ENCODE data around the gene UMAD1. TPM values are rescaled to one million over a fixed set of nuclear protein-coding genes. Genes with fewer than 3 reads are reported as not detected.
"Not testable (repeated sequence)": the region's sequence is repeated elsewhere in the genome, so short reads cannot be mapped to it uniquely, and the experiment has no call there.

The UMAD1 gene
- total RNA-seq, 2 donors from 2014 or later, result 12.9 to 23.9 TPM

- no peaks in the 10 kb centered on the region for H3K27me3 ChIP-seq (replicated peaks; ENCODE audit: insufficient read depth)
- DNase-seq (ENCODE audit: low spot score) (no peak), ATAC-seq (ENCODE audit: insufficient number of reproducible peaks, low FRiP score, low read depth) (no peak)
- H3K9me3 ChIP-seq, result no peaks in the 10 kb centered on the region
- no peaks in the 10 kb centered on the region for H3K36me3 ChIP-seq
- H3K27ac ChIP-seq, result no peak overlapping the region
- no peak overlapping the region for H3K4me3 ChIP-seq
- TF ChIP-seq CTCF (IDR thresholded peaks at IDR 0.05), result no peak
- no peaks in the 10 kb centered on the region for H3K4me1 ChIP-seq (ENCODE audit: control insufficient read depth in 1 of 2, low read depth in 2 of 2)
Measured at GRCh38 chr7:7820409-7820808, 179.9 kb downstream of the UMAD1 start.

GRCh38 chr7:7820939-7821338 is 180.4 kb downstream of the UMAD1 start:
- TF ChIP-seq CTCF (IDR thresholded peaks at IDR 0.05), result no peak
- Histone ChIP-seq H3K36me3 (no peaks in the 10 kb centered on the region), H3K4me3 (no peak overlapping the region), H3K27me3 (replicated peaks; ENCODE audit: insufficient read depth) (no peaks in the 10 kb centered on the region), H3K4me1 (ENCODE audit: control insufficient read depth in 1 of 2, low read depth in 2 of 2) (no peaks in the 10 kb centered on the region), H3K27ac (no peak overlapping the region), H3K9me3 (no peaks in the 10 kb centered on the region)
- no peak for ATAC-seq (ENCODE audit: insufficient number of reproducible peaks, low FRiP score, low read depth)
- no peak for DNase-seq (ENCODE audit: low spot score)

GRCh38 chr7:7821517-7821916 is 181.0 kb downstream of the UMAD1 start:
- no peaks in the 10 kb centered on the region for H3K36me3 ChIP-seq
- H3K27me3 ChIP-seq (replicated peaks; ENCODE audit: insufficient read depth), result no peaks in the 10 kb centered on the region
- no peaks in the 10 kb centered on the region for H3K4me1 ChIP-seq (ENCODE audit: control insufficient read depth in 1 of 2, low read depth in 2 of 2)
- DNase-seq (ENCODE audit: low spot score) (no peak), ATAC-seq (ENCODE audit: insufficient number of reproducible peaks, low FRiP score, low read depth) (no peak)
- no peak overlapping the region for H3K27ac ChIP-seq
- H3K9me3 ChIP-seq, result no peaks in the 10 kb centered on the region
- no peak for TF ChIP-seq CTCF (IDR thresholded peaks at IDR 0.05)
- no peak overlapping the region for H3K4me3 ChIP-seq

GRCh38 chr7:7825294-7825693 is 184.7 kb downstream of the UMAD1 start:
- ATAC-seq (ENCODE audit: insufficient number of reproducible peaks, low FRiP score, low read depth); DNase-seq (ENCODE audit: low spot score); H3K27ac ChIP-seq; H3K9me3 ChIP-seq; H3K4me3 ChIP-seq; H3K27me3 ChIP-seq (replicated peaks; ENCODE audit: insufficient read depth); H3K36me3 ChIP-seq; H3K4me1 ChIP-seq (ENCODE audit: control insufficient read depth in 1 of 2, low read depth in 2 of 2): not testable (repeated sequence)

GRCh38 chr7:7829667-7830066 is 189.1 kb downstream of the UMAD1 start:
- Histone ChIP-seq H3K27me3 (replicated peaks; ENCODE audit: insufficient read depth) (no peaks in the 10 kb centered on the region), H3K36me3 (no peaks in the 10 kb centered on the region), H3K4me1 (ENCODE audit: control insufficient read depth in 1 of 2, low read depth in 2 of 2) (no peaks in the 10 kb centered on the region), H3K9me3 (no peaks in the 10 kb centered on the region), H3K27ac (no peak overlapping the region), H3K4me3 (no peak overlapping the region)
- DNase-seq (ENCODE audit: low spot score) (no peak), ATAC-seq (ENCODE audit: insufficient number of reproducible peaks, low FRiP score, low read depth) (no peak)
- TF ChIP-seq CTCF (IDR thresholded peaks at IDR 0.05), result no peak

DNA sequence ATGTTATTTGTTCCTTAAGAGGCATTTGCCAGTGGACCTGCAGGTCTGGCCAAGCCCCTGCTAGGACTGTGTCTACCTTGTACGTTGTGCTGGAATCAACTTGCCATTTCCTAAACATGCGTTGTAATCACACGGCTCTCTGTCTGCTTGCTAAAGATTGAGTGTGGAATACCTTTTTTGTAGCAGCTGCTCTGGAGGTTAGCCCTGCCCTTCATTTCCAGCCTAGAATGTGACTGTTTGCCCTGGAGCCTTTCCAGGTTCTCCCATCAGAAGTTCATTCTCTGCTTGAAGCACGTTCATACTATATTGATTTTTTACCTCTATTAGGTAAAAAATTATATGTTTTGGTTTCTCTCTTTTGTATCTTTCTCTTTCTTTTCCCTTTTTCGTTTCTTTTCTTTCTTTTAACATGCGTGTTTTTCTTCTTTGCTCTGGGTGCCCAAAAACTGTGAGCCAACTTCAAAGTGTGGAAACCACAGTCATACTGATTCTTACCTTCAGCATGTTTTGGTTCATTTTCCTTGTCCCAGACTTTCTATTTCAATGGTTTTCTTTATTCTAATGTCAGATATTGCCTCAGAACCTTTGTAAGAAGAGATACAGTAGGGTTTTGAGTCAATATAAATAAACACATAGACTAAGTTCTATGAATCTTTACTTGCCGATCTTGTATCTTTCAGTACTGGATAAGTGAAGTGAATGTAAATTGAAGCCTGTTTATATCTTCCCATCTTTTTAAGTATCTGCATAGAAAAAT is 189.7 kb downstream of the UMAD1 start:
- ATAC-seq (ENCODE audit: insufficient number of reproducible peaks, low FRiP score, low read depth), result no peak

More for the DNA sequence above, 189.7 kb downstream of the UMAD1 start:
- no peak overlapping the region for H3K27ac ChIP-seq
- DNase-seq (ENCODE audit: low spot score), result no peak
- no peak overlapping the region for H3K4me3 ChIP-seq
- no peak for TF ChIP-seq CTCF (IDR thresholded peaks at IDR 0.05)
- no peaks in the 10 kb centered on the region for H3K4me1 ChIP-seq (ENCODE audit: control insufficient read depth in 1 of 2, low read depth in 2 of 2)
- H3K9me3 ChIP-seq, result no peaks in the 10 kb centered on the region
- H3K36me3 ChIP-seq, result no peaks in the 10 kb centered on the region
- H3K27me3 ChIP-seq (replicated peaks; ENCODE audit: insufficient read depth), result no peaks in the 10 kb centered on the region
